Renal pelvis (tissue), 4 donors: ENCODE results near the gene CIZ1. TPM values are rescaled to one million over a fixed set of nuclear protein-coding genes. Genes with fewer than 3 reads are reported as not detected.
"Not testable (repeated sequence)": the region's sequence is repeated elsewhere in the genome, so short reads cannot be mapped to it uniquely, and the experiment has no call there.

Experiments used
- DNase-seq: peaks from one replicate; pipeline ENCODE4 v3.0.0-alpha.2; 2013
- polyA plus RNA-seq, 3 donors: library from polyadenylated mRNA; unstranded; fragments of 120-200 nt; gene quantifications; one replicate each; pipeline ENCODE4 v1.2.1, GENCODE V29; 2013; ENCODE audit not compliant: insufficient read length in 3 of 3

Gene CIZ1
- polyA plus RNA-seq, 3 donors = 125 to 146 (median 145) TPM

DNA sequence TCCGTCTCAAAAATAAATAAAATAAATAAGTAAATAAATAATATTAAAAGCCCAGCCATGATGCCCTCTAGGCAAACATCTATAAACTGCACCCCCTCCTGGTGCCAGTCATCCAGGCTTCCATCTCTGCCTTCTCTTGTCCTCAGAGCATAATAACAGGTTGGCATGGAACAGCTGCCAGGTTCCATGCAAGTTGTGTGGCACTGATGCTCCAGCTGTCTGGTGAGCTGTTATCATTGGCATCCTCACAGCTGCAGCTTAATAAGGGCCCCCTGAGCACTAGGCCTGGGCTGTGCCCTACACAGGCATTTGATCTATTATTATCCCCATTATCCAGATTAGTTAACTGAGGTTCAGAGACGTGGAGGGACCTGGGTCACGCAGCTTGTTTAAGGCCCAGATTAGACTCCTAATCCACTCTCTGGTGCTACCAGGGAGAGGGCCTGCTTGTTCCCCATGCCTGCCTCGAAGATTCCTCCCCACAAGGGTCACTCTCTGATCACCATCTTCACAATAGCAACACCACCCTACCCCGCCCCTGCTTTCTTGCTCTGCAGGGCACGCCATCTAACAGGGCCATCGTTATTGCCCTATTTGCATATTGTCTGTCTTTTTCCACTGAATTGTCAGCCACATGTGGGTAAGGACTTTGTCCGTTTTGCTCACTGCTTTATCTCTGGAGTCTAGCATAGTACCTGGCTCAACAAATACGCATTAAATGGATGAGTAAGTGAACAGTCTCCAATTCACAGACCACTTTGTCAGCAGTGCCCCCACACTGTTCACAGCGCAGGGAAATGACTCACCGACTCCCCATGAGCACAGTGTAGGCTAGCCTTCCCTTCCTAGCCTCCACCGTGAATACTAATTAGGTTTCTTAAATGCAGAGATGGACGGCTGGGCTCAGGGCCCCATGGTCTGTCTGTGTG is 10.3 kb upstream of the CIZ1 start:
- DNase-seq = no peak

DNA sequence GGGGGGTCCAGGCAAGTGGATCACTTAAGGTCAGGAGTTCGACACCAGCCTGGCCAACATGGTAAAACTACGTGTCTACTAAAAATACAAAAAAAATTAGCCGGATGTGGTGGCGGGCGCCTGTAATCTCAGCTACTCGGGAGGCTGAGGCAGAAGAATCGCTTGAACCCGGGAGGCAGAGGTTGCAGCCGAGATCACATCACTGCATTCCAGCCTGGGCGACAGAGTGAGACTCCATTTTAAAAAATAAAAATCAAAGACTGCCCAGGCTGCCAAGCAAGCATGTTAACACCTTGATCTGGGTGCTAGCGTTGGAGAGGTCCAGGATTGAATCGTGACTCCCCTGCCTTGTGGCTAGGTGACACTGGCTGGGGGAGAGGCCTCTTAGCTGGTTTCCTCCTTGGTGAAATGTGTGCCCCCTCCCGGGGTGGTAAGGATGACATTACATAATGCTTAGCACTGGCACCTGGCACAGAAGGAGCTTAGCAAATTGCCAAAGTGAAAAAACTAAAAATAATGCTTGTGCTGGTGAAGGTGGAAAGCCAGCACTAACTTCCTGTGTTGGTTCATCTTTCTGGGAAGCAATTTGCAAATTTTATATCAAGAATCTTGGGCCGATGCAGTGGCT is 2.2 kb upstream of the CIZ1 start:
- DNase-seq = no peak

DNA sequence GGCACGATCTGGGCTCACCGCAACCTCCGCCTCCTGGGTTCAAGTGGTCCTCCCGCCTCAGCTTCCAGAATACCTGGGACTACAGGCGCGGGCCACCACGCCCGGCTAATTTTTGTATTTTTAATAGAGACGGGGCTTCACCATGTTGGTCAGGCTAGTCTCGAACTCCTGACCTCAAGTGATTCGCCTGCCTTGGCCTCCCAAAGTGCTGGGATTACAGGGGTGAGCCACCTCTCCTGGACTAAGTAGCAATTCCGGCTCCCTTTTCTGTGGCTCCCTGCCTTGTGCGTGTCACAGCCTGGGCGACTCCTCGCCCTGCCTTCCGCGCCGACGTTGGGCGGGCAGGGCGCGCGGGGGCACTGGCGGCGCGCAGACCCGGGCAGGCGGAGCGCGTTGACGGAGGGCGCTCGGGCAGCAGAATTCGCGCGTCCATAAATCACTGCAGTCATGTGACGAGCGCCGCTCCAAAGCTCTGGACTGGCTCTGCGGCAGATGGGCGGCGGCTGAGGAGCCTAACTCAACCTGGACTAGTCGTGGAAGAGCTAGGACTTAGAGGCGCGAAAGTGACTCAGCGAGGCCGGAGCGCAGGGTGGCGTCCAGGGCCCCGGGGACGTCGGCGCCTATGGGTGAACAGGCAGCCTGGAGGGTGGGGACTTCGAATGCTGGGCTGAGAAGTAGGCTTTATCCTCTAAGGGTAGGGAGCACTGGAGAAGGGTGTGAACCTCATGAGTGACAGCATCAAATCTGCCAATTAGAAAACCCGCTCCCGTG is 1.4 kb upstream of the CIZ1 start:
- peak; percentile 90 for DNase-seq

DNA sequence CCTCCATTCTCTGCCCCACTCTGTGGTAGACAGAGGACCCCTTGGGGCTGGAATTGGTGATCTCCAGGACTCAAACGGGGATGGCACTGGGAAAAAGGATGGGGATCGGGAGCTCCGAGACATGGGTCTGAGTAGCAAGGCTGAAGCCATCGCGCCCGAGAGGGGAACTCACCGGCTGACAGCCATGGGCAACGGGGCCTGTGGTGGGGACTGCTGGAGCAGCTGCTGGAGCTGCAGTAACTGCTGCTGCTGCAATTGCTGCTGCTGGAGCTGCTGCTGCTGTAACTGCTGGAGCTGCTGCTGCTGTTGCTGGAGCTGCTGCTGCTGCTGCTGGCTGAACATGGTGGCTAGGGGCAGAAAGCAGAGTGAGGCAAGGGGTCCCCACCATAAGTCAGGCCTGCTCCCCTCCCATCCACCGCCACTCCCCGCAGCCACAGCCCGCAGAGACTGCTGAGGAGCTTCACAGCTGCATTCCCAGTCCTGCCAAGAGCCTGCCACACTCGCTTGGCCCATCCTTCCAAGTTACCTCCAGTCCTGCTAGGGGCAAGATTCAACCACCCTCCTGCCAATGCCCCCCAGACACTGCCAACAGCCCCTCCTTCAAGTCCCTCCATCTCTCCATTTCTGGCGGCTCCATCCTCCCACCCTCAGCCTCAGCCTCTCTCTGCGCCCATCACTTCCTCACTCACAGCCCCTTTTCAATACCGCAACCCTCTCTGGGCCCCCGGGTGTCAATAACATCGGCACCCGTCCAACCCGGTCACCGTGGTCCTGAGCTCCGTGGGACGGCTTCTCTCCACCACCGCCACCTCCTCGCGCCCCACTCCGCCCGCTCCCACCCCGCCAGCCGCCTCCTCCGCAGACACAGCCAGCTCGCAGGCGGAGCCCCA is 611 bp downstream of the CIZ1 start:
- no peak for DNase-seq

DNA sequence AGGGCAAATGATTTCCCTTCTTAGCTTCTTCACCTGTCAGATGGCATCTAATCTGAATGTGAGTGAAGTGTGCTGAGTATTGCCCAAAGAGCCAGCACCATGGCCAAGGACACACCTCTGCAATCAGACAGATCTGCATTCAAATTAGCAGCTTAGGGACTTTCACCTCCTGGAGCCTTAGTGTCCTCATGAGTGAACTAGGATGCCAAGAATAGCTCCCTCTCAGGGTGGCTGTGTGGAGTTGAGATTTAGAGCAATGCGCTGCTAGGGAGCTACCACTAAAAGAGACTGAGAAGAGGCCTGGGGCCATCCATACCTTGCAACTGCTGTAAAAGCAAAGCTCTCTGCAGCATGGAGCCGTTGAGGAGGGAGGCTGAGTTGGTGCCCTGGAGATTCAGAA is 1.4 kb downstream of the CIZ1 start:
- DNase-seq = no peak

DNA sequence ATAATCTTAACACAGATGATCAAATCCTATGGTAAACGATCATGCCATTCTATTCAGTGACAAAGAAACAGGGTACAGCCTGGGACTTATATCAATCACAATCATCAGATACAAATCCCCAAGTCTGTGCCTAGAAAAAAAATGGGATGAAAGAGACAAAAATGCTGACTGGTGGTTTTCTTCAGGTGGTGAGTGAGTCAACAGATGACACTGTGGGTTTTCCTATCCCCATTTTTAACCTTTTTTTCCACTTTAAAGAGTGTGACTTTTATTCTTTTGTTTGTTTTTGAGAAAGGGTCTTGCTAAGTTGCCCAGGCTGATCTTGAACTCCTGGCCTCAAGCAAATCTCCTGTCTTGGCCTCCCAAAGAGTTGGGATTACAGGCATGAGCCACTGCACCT is 3.2 kb downstream of the CIZ1 start:
- DNase-seq = no peak

DNA sequence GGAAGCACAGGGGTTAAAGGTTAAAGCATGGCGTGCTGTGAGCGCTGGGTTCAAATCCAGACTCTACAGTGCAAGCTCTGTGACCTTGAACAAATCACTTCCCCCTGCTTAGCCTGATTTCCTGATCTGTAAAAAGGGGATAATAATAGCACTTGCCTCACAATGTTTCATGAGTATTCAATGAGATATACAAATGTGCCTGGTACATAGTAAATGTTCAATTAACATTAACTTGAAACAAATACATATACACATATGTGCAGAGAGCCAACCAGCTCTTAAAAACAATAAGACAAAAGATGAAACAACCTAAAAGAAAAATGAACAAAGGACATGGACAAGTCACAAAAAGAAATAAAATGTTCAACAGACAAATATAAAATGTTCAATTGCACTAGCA is 4.0 kb downstream of the CIZ1 start:
- no peak for DNase-seq

DNA sequence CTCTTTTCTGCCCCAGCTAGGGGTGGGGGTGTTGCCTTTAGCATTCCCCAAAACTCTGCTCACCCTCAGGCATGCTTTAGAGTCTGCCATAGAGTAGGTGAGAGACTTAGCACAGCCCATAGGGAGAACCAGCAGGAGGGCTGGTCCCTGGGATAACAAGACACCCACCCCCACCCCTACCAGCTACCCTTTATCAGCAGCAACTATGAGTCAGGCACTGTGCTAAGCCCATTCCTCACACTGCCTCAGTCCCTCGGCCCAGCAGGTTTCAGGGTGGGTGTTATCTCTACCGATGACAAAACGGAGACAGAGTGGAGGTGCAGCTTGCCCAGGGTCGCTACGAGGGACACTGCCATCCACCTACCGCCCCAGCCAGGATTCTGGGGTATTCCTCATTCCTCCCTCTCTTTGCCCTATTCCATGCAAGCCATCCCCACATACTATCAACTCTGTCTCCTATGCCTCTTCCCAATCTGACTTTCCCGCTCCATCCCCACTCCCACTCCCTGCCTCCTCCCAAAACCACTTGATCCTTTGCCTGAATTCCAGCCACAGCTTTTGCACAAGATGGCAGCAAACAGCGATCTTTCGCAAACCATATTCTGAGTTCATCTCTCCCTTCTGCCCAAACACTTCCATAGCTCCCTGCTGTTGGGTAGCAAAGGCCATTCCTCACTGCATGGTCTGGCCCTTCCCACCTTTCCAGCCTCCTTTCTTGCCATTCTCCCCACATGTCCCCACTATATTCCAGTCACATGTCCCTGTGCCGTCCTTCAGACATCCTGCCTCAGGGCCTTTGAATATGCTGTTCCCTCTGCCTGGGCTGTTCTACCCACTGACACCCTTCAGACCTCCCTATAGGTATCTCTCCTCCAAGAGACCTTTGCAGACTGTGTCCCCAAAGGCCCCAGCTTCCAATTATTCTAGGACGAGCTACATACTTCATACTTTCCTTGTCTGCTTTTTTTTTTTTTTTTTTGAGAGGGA is 5.1 kb downstream of the CIZ1 start:
- DNase-seq = no peak

DNA sequence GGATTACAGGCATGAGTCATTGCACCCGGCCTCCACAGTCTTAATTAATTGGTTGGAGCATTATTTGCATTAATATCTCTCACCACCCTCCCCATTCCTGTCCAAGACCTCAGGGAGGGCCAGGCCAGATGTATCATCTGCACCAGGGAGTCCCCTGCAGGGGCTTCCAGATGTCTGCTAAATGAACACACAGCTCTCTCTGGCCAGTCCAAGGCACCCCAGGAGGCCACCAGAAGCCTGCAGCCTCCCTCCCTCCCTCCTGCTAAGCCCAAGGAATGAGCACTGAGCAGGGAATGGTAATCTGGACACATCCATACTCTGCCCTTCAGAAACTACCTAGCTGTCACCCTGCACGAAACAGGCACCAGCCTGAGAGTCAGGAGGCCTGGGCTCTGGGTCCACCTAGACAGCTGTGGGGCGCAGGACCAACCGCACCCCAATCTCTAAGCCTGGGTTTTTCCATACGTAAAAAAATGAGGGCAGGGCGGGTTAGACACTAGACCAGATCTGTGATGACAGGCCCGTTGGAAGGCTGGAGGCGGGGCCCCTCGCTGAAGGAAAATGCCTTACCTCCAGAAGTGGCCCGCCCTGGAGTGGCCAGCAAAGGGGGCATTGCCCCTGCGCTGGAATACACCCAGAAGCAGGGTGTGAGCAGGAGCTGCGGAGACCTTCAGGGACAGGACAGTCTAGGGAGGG is 8.3 kb downstream of the CIZ1 start:
- DNase-seq = no peak

DNA sequence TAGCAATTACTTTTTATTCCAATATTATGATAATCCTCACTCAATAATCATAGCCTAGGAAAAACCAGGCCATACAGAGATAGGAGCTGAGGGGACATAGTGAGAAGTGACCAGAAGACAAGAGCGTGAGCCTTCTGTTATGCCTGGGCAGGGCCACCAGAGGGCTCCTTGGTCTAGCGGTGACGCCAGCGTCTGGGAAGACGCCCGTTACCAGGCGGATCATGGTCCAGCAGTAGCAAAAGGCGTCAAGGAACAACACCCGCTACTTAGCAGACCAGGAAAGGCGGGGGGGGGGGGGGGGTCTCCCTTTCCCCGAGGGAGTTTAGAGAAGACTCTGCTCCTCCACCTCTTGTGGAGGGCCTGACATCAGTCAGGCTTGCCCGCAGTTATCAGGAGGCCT is 9.9 kb downstream of the CIZ1 start:
- DNase-seq = not testable (repeated sequence)

DNA sequence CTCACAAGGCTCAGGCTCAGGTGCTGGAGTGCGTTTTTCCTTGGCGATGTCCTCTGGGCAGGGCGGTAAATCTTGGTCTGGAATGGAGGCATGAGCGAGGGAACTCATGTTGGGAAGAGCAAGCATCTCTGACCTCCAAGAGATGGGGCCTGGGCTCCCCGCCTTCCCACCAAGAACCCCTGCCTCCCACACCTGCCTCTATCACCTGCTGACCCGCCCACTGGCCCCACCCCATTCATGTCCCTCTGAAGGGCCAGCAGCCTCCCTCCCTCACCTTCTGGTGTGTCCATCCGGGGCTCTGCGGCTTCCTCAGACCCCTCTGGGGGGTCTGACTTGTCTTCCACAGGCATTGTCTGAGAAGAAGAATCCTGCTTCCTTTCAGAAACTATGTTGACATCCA is 10.9 kb downstream of the CIZ1 start:
- no peak for DNase-seq

DNA sequence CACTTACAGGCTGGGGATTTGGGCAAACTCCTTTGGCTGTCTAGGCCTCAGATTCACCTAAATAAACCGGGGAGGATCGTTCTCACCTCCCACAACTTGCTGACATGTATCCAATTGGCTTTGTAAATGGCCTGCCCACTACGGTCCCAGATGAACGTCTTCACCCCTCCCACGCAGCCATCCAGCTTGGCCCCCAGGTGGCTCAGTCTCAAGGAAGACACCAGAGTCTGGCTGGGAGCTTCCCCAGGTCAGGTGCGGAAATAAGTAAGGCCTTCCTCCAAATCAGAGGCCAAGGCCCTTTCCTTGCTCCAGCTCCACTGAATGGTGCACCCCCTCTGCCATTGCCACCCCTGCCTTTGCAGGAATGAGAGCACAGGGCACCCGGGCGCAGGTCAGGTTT is 11.4 kb downstream of the CIZ1 start:
- DNase-seq = no peak

DNA sequence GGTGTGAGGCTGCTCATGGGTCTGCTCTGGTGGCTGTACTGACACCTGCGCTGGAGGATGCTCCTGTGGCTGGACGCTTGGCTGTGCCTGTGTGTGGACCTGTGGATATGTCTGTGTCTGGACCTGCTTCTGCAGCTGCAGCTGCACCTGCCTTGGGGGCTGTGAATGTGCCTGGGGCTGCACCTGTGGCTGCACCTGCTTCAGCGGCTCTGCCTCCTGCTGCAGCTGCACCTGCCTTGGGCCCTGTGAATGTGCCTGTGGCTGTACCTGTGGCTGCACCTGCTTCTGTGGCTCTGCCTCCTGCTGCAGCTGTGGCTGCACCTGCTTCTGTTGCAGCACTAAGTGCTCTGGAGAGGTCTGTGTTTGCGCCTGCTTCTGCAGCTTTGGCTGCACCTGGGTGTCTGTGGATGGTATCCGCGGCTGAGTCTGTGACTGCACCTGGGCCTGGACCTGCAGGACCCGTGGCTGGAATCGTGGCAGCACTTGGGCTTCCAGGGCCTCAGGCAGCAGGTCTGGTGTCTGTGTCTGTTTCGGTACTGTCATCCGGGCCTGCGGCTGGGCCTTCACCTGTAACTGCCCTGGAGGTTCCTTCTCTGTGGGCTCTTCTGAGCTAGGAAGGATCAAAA is 12.5 kb downstream of the CIZ1 start:
- DNase-seq = no peak

DNA sequence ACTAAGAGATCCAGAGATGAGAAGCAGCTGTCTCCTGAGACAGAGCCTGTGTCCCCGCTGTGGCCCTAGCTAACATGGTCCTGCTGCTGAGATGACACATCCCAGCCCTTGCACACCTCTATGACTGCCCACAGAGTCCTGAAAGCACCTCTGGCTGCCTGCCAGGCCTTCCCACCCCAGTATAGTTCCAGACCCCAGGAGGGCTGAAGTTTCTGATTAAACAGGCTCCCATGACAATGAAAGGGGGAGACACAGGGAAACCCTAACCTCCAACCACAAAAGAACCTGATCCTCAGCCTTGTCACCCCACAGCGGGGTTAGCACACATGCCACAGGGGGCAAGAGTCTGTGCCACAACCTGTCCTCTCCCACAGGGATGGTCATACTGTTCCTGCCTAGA is 15.6 kb downstream of the CIZ1 start:
- no peak for DNase-seq

DNA sequence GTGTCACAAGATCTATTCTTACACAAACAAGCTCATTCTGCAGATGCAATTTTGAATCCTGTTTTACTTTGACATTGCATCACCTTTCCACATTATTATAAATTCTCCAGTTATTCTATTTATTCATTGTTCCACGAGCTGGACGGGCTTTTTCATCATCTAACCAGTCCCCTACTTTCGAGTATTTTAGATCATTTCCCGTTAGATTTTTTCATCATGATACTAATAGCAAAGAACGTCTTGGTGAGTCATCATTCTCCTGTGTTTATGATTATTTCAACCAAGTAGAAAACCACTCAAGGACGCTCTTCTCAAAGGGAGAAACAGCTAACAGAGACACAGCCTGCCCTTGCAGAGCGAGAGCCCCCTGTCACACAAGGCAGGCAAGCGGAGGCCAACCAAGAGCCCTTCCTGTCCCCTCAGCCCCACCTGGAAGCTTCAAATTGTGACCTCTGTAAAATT is 16.2 kb downstream of the CIZ1 start:
- no peak for DNase-seq

DNA sequence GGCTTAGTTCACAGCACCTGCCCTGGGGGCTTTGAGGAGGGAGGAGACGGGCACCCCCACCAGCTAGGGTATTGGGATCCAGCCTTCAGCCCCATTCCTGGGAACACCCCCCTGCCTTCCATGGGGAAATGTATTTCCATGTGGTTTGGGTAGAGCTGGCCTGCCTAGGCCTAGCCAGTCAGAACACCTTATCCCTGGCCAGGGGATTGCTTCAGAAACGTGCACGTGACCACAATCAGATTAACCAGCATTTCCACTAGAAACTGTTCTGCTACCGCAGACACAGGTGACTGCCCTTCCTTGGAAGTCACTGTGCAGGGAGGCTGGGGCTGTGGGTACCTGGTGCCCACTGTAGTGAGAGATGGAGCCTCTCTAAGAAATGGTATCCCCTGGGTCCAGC is 17.3 kb downstream of the CIZ1 start:
- DNase-seq = no peak

DNA sequence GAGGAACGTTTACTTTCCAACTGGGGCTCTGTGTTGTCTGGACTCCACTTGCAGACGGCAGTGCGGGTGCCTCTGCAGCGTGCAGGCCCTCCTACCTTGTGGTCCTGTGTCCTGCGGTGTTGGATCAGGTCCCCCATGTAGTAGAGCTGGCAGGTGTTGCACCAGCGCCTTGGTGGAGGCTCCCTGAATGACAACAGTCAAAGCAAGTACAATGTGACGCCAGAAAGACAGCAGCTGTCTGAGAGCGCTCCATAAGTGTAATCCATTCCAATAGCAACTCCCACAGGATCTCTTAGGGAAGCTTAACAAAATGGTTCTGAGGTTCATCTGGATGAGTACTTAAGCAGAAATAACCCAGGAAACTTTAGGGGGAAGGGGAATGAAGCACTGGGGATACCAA is 21.4 kb downstream of the CIZ1 start:
- DNase-seq = no peak

DNA sequence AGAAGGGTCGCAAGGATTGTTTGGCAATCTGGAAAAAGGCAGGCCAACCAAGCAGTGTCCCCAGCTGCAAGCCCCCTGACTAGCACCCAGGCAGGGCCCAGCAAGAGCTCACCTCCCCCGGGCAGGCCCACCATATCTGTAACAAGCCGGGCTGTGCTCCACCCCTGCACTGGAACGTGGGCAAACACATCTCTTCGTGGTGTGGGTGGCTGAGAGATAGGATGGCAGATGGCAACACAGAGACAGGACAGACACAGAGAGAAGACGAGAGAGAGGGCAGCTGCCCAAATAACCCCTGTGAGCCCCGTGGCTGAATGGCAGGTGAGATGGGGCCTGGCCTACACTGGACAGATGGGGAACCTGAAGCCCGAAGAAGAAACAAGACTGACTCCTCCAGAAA is 21.9 kb downstream of the CIZ1 start:
- DNase-seq = no peak

DNA sequence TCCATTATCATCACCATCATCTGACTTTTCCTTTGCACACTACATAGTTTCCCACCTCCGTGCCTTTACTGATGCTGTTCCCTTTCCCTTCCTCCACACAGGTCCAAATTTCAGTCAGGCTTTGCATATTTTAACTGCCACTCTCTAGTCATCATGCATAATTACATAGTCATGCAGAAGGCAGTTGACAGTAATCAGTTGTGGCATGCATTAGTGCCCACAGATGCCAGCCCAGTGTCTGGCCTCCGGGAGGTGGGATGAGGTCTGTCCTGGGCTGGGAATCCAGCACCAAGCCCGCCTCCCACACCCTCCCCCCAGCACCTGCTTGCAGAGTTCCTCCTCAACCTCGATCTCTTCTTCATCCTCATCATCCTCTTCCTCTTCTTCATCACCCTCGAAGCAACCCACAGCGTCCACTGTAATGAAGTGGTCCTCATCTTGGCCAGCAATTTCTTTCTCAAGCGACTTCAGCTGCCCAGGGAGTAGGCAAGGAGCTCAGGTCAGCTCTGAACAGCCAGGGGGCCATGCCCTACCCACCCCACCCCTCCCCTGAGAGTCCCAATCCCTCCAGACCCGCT is 22.6 kb downstream of the CIZ1 start:
- DNase-seq = no peak
